ENCODE measurements around the gene INPP5A.

The INPP5A gene

GRCh38 chr10:132618158-132618919 lies 80.8 kb downstream of the INPP5A start:
- in situ Hi-C loops (cut with HindIII; ENCODE audit: low pct_ligation_motif_present, low sequenced_read_pairs), result no loop called here
- H3K27me3 ChIP-seq (replicated peaks), result no peaks in the 10 kb centered on the region
- no peak overlapping the region for H3K27ac ChIP-seq
- TF ChIP-seq, protein P1, sequence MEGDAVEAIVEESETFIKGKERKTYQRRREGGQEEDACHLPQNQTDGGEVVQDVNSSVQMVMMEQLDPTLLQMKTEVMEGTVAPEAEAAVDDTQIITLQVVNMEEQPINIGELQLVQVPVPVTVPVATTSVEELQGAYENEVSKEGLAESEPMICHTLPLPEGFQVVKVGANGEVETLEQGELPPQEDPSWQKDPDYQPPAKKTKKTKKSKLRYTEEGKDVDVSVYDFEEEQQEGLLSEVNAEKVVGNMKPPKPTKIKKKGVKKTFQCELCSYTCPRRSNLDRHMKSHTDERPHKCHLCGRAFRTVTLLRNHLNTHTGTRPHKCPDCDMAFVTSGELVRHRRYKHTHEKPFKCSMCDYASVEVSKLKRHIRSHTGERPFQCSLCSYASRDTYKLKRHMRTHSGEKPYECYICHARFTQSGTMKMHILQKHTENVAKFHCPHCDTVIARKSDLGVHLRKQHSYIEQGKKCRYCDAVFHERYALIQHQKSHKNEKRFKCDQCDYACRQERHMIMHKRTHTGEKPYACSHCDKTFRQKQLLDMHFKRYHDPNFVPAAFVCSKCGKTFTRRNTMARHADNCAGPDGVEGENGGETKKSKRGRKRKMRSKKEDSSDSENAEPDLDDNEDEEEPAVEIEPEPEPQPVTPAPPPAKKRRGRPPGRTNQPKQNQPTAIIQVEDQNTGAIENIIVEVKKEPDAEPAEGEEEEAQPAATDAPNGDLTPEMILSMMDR (IDR thresholded peaks at IDR 0.05; ENCODE audit: low read depth, low read length, missing control alignments), result no peak
- no peaks in the 10 kb centered on the region for H3K36me3 ChIP-seq (replicated peaks)
- H3K4me3 ChIP-seq (ENCODE audit: low read depth, low read length), result no peak overlapping the region
- no peak for DNase-seq

DNA sequence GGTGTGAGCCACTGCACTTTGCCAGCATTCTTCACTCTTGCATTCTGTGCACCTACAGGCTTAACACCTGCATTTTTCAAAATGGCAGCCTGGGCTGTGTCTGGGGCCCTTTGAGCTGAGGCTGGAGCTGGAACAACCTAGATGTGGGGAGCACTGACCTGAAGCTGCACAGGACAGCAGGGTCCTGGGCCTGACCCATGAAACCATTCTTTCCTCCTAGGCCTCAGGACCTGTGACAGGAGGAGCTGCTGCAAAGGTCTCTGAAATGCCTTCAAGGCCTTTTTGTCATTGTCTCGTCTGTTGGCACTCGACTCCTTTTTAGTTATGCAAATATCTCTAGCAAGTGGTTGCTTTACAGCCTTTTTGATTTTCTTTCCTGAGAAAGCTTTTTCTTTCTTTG lies 82.3 kb downstream of the INPP5A start:
- in situ Hi-C loops (cut with HindIII; ENCODE audit: low pct_ligation_motif_present, low sequenced_read_pairs), result loop anchor here (10.0 kb wide), 1 partner anchor 155 kb away; no protein-coding TSS in a partner anchor
- TF ChIP-seq, protein P1 (IDR thresholded peaks at IDR 0.05; ENCODE audit: low read depth, low read length, missing control alignments), result no peak
- H3K4me3 ChIP-seq (ENCODE audit: low read depth, low read length), result no peak overlapping the region

DNA sequence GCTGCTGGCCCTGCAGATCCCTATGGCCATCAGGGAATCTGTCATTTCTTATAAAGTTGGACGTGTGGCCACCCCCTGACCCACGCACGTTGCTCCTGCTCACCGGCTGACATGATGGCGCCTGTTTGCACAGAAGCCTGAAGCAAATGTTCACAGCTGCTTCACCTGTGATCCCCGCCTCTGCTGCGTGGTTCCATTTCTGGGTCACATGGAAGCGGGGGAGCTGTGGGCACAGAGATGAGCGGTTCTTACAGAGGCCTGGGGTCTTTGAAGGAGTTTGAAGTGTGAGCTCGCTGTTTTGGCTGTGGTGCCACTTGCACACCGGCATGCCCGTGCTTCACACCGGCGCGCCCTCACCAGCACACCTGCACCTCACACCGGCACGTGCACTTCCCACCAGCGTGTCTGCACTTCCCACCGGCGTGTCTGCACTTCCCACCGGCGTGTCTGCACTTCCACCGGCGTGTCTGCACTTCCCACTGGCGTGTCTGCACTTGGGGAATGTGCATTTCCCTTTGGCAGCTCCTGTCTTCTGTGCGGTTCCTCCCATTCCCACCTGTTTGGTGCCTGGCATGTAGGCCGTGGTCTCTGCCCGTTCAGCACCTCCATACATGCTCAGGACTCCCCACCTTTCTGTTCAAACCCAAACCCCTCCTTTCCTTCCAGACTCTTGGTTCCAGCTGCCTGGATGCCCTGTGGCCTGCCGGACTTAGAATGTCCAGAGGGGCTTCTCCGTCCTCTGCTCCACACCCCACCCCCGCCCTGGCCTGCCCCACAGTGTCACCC lies 86.7 kb downstream of the INPP5A start:
- H3K27ac ChIP-seq, result no peak overlapping the region
- in situ Hi-C loops (cut with HindIII; ENCODE audit: low pct_ligation_motif_present, low sequenced_read_pairs), result loop anchor here (10.0 kb wide), 1 partner anchor 159 kb away; no protein-coding TSS in a partner anchor
- TF ChIP-seq, protein P1 (IDR thresholded peaks at IDR 0.05; ENCODE audit: low read depth, low read length, missing control alignments), result no peak
- no peak for DNase-seq
- H3K36me3 ChIP-seq (replicated peaks), result no peaks in the 10 kb centered on the region
- no peak overlapping the region for H3K4me3 ChIP-seq (ENCODE audit: low read depth, low read length)
- no peaks in the 10 kb centered on the region for H3K27me3 ChIP-seq (replicated peaks)

More for the DNA sequence above, 82.3 kb downstream of the INPP5A start:
- no peaks in the 10 kb centered on the region for H3K27me3 ChIP-seq (replicated peaks)
- H3K36me3 ChIP-seq (replicated peaks), result no peaks in the 10 kb centered on the region
- H3K27ac ChIP-seq, result no peak overlapping the region
- DNase-seq, result no peak

DNA sequence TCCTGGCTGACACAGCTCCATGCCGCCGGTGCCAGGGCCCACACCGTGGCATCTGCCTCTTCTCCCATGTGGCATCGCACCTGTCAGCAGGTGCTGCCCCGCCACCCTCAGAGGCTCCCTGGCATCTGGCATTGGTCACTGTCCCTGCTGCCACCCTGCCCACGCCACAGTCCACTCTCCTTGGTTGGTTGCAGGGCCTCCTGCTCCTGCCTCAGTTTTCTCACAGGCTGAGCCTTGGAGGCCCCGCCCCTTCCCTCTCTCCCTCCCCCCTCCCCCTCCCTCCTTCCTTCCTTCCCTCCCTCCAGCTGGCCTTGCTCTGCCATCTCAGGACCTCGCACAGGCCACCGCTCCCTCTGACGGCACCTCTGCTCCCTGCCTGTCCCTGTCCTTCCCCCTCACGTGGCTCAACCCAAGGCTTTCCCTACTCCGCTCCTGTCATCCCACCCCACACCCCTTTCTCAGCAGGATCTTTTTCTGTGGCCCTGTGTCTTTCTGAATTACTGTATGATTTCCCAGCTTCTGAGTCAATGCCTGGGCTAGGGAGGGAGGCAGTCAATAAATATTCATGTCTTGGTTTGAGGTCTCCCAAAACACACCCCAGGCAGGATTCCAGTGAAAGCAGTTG lies 87.4 kb downstream of the INPP5A start:
- Histone ChIP-seq H3K36me3 (replicated peaks) (no peaks in the 10 kb centered on the region), H3K4me3 (ENCODE audit: low read depth, low read length) (no peak overlapping the region), H3K27ac (no peak overlapping the region), H3K27me3 (replicated peaks) (no peaks in the 10 kb centered on the region)
- TF ChIP-seq, protein P1 (IDR thresholded peaks at IDR 0.05; ENCODE audit: low read depth, low read length, missing control alignments), result no peak
- DNase-seq, result no peak
- in situ Hi-C loops (cut with HindIII; ENCODE audit: low pct_ligation_motif_present, low sequenced_read_pairs), result loop anchor here (10.0 kb wide), 1 partner anchor 160 kb away; no protein-coding TSS in a partner anchor

DNA sequence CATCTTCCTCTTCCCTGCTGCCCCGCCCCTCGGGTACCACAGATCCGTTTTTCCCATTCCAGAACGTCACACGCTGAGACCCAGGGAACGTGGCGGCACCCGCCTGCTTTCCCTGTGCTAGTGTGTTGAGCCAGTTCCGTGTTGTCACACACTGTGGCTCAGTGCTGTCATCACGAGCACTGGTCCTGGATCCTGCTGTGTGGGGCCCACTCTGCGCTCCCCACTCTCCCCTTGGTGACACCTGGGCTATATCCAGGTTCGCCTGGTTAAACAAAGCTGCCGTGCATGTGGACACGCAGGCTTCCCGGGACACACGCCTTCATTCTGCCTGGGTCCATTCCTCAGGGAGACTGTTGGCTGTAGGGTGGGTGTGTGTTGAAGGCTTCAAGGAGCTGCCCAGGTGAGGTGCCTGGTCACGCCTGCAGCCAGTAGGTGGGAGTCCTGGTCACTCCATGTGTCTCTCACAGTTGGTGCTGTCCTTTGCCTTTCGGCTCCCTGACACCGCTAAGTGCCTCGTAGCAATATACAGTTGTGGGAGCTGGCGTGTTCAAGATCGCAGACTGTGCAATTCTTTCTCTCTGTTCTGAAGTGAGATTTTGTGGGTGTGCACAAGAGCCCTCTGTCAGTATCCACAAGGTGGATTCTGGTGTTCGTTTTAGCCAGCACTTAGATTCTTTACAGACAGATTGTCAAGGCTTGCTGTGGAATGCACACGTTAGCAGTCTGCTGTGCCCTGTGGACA lies 88.6 kb downstream of the INPP5A start:
- TF ChIP-seq, protein P1 (IDR thresholded peaks at IDR 0.05; ENCODE audit: low read depth, low read length, missing control alignments), result no peak
- H3K4me3 ChIP-seq (ENCODE audit: low read depth, low read length), result no peak overlapping the region
- no peak for DNase-seq
- no peaks in the 10 kb centered on the region for H3K36me3 ChIP-seq (replicated peaks)
- H3K27ac ChIP-seq, result no peak overlapping the region
- H3K27me3 ChIP-seq (replicated peaks), result no peaks in the 10 kb centered on the region
- in situ Hi-C loops (cut with HindIII; ENCODE audit: low pct_ligation_motif_present, low sequenced_read_pairs), result loop anchor here (10.0 kb wide), 1 partner anchor 161 kb away; no protein-coding TSS in a partner anchor
